WI38 (cell line): ENCODE measurements around the gene PAX2.

Experiments
- H3K4me3 ChIP-seq: 2 replicates; pipeline ENCODE4 v1.5.1; 2011; ENCODE audit warnings: low read depth, mild to moderate bottlenecking, control low read depth, low read length
- TF ChIP-seq, protein P1 (sequence below): IDR thresholded peaks from 2 replicates; pipeline ENCODE4 v1.5.1; 2012; ENCODE audit warnings: low read depth, mild to moderate bottlenecking, control low read depth, low read length

PAX2 gene

DNA sequence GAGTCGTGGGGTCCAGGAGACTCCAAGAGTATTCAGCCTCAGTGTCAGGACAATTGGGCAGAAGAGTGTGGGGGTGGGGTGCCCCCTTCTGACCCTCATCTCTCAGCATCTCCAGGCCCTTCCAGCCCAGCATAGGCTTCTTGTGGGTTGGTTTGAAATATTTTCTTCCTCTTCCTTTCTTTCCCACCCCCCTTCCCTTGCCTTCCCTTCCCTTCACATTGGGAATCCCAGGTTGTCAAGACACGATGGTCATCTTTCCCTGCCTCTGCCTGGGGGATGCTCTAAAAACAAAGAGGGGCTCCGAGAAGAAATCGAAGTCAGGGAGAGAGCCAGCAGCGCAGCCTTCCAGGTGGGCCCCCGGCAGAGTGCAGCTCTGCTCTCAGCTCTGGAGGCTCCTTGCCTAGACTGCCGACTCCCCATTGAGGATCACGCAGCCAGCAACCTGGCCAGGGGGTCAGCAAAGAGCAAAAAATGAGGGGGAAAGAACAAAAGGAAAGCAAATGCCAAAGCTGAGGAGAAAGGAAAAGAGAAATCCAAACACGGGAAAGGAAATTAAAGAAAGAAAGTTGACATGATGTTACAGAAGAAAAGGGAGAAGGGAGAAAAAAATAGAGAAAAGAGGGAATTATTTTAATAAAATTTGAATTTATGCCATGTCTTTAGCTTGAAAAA, 1.5 kb downstream of the PAX2 start:
- TF ChIP-seq, protein P1, sequence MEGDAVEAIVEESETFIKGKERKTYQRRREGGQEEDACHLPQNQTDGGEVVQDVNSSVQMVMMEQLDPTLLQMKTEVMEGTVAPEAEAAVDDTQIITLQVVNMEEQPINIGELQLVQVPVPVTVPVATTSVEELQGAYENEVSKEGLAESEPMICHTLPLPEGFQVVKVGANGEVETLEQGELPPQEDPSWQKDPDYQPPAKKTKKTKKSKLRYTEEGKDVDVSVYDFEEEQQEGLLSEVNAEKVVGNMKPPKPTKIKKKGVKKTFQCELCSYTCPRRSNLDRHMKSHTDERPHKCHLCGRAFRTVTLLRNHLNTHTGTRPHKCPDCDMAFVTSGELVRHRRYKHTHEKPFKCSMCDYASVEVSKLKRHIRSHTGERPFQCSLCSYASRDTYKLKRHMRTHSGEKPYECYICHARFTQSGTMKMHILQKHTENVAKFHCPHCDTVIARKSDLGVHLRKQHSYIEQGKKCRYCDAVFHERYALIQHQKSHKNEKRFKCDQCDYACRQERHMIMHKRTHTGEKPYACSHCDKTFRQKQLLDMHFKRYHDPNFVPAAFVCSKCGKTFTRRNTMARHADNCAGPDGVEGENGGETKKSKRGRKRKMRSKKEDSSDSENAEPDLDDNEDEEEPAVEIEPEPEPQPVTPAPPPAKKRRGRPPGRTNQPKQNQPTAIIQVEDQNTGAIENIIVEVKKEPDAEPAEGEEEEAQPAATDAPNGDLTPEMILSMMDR = no peak
- no peak overlapping the region for H3K4me3 ChIP-seq

DNA sequence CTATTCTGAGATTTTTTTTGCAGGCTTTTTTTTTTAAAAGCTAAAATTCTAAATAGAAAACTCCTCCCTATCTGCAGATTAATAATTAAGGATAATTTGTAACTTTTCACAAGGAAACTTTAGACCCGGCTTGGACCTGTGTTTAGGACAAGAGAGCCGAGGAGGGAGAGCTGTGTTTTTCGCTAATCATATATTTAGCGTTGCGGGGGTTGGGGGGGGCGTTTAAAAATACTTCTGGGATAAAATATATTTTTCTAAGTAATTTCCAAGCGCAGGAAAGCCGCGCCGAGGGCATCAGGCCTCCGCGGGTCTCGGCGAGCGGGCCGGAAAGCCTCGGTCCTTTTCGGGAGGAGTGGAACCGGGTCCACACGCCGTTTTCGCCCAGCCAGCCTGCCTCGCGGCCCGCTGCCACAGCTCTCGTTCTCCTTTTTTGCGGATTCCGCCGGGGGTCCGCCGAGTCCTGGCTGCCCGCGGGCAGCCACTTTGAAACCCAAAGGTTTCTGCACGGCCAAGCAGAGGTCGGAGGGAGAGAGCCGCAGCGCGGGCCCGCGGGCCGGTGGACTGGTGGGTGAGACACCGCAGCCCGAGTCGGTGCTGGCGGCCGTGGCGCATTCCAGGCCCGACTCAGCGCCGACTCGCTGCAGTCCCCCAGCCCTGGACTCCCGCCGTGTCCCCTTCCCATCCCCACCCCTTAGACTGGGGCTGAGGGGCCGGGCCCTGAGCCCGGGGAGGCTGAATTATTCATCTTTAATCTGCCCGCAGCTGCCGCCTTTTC, 2.3 kb downstream of the PAX2 start:
- H3K4me3 ChIP-seq = no peak overlapping the region

DNA sequence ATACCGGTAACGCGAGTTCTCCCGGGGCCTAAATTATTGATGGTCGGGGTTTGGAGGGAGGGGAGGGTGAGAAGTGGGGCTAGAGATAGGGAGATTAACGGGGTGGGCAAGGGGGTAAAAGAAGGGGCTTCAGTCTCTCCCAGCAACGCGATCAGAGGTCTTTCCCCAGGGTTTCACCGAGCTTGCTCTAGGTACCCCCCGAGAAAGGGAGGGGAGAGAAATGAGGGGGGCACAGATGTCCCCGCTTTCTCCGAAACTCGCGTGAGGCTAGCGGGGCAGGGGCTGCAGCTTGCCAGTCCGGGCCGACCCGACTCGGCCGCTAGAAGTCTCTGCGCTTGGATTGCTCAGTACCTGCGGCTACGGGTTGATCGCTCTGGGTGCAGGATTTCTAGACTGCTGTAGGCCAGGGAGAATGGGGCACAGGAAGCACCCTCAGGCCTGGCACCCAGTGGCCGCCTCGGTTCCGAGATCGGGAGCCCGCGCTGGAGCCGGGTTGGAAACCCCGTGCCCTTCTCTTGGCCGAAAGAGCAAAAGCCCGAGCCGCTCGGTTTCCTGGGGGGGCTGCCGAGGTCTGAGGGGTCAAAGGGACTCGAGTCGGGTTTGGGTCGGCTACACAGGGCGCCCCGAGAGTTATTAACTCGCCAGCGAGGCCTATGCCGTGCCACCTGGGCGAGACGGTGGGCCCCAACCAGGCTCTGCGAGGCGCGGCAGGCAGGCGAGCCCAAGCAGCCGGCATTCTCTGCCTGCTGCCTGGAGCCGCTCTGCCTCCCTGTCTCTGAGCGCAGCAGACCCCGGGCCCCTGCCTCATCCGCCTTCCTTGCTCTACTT, 3.1 kb downstream of the PAX2 start:
- TF ChIP-seq, protein P1 = no peak
- no peak overlapping the region for H3K4me3 ChIP-seq

More for the DNA sequence above, 2.3 kb downstream of the PAX2 start:
- TF ChIP-seq, protein P1 = no peak

DNA sequence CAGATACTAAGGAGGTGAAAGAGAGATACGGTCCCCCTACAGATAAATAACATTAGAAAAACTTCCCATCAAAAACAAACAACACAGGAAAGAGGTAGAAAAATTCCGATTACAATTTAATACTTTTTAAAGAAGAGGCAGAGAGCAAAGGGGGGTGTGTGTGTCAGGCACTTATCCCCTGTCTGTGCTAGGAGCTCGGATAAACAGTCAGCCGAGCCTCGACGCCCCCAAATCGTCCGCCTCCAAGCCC, 3.6 kb downstream of the PAX2 start:
- no peak overlapping the region for H3K4me3 ChIP-seq
- TF ChIP-seq, protein P1 = no peak

DNA sequence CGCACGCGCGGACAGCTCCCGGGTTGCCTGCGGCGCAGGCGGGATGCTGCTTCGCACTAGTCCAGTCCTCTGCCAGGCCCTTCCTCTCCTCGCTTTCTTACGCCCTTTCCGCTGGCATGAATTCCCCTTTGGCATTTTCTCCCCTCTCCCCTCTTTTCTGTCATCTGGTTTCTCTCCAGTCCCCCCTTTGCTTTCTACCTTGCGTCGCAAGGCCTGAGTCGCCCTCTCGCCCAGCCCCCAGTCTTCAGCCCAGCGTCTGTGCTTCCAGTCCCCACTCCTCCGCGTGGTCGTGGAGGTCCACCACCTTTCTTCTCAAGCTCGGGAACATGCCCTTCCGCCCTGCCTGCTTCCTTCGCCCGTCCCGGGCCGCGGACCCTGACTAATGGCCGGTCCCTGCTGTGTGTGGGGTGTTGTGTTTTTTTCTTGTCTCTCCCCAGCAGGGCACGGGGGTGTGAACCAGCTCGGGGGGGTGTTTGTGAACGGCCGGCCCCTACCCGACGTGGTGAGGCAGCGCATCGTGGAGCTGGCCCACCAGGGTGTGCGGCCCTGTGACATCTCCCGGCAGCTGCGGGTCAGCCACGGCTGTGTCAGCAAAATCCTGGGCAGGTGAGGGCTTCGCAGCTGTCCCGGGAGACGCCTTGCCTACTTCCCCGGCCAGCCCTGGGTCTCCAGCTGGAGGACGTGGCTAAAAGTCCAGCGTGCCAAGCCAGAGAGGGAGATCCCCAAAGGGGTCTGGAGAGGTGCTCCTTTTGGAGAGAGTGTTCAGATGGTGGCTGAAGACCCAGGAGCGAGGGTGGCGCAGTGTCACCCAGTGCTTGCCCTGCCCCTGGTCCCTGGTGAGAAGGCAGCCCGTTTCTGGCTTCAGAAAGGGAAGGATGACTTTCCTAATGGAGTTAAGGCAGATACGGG, 4.2 kb downstream of the PAX2 start:
- H3K4me3 ChIP-seq = no peak overlapping the region
- TF ChIP-seq, protein P1 = no peak

DNA sequence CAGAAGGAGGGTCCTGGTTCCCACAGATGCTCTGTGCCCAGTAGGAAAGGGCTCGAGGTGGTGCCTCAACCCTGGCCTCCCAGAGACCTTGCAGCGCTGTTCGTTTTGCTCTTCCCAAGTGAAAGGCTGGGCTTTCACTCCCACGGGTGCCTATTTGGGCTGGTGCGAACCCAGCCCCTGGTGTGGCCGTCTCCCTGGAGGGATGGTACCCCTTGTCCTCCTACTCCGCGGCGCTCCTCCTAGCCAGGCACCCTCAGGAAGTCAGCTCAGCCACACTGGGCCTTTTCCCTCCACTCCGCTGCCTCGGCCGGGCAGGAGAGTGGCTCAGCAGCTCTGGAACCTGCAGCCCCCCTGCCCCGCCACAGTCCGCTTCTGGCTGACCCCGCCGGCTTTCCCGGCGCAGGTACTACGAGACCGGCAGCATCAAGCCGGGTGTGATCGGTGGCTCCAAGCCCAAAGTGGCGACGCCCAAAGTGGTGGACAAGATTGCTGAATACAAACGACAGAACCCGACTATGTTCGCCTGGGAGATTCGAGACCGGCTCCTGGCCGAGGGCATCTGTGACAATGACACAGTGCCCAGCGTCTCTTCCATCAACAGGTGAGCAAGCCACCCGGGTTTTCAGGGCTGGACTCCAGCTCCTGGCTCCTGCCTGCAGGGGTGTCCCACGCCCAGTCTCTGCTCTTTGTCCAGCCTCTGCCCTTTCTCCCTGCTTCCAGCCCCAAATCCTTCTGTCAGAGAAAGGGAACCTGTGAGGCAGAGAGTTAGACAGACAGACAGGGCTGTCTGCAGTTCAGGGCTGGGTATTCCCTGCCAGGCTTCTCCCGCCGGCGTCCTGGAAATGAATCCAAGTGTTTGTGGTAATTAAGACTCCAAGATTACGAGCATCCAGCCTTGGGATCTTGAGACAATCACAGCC, 5.2 kb downstream of the PAX2 start:
- TF ChIP-seq, protein P1 = no peak

More for the DNA sequence above, 5.2 kb downstream of the PAX2 start:
- no peak overlapping the region for H3K4me3 ChIP-seq
